Ovary (tissue), 3 donors: ENCODE measurements around the gene KCNIP1.

Experiments
- EP300 ChIP-seq: sonication (generic); formaldehyde crosslinking; IDR thresholded peaks from one replicate; pipeline ENCODE4 v1.6.1; 2017; ENCODE audit warnings: antibody characterized with exemption
- POLR2A ChIP-seq: fragments of 450-650 bp; IDR thresholded peaks from one replicate; pipeline ENCODE4 v1.6.1; 2017; ENCODE audit warnings: antibody characterized with exemption, mild to moderate bottlenecking, moderate library complexity
- TF ChIP-seq, protein P1 (sequence below), 3 donors: fragments of 450-650 bp in 2 of 3; fragments of 200-600 bp in 1 of 3; IDR thresholded peaks; one replicate each; pipeline versions ENCODE4 v1.5.1 to v1.8.0; 2016 to 2022; ENCODE audit warnings: antibody characterized with exemption in 3 of 3, mild to moderate bottlenecking in 1 of 3
- donor health status: DM: no; HTN: no; CAD: no.

DNA sequence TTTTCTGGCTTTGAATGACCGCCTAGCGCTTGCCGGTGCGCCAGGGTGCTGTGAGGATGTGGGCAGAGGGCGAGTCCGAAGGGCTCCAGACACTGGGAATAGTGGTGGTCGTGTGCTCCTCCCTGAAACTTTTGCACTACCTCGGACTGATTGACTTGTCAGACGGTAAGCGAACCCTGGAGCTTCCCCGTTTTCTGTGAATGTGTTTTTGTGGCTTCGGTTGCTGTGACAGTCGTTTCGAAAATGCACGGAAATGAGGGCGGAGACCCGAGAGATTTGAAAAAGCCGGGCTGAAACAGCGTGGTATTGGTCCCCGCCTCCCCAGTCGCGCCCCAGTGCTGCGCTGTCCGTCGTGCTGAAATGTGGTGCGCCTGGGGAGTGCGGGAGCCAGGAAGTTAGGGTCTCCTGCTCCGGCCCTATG, 177.2 kb downstream of the KCNIP1 start:
- TF ChIP-seq, protein P1, sequence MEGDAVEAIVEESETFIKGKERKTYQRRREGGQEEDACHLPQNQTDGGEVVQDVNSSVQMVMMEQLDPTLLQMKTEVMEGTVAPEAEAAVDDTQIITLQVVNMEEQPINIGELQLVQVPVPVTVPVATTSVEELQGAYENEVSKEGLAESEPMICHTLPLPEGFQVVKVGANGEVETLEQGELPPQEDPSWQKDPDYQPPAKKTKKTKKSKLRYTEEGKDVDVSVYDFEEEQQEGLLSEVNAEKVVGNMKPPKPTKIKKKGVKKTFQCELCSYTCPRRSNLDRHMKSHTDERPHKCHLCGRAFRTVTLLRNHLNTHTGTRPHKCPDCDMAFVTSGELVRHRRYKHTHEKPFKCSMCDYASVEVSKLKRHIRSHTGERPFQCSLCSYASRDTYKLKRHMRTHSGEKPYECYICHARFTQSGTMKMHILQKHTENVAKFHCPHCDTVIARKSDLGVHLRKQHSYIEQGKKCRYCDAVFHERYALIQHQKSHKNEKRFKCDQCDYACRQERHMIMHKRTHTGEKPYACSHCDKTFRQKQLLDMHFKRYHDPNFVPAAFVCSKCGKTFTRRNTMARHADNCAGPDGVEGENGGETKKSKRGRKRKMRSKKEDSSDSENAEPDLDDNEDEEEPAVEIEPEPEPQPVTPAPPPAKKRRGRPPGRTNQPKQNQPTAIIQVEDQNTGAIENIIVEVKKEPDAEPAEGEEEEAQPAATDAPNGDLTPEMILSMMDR (IDR thresholded peaks at IDR 0.05), result no peak
- TF ChIP-seq POLR2A, result no peak
- TF ChIP-seq EP300, result no peak
